Measurements from ENCODE around the gene KLHDC9.

The KLHDC9 gene

DNA sequence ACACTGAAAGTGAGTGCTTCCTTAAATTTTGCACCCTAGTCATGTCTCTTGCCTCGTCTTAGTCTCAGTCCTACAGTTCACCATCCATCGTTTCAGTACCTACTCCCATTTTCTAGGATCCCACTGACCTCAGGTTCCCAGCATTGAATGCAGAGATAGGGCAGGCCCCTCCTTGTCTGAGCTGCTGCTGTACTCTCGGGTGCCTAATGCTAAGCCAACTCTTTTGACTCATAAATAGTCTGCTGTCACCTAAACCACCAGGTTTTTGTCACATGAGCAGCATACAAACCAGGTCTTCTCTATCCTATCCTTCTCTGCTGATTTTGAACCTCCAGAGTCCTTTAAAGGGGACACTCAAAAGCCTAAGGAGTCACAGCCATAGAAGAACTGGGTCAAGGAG, 31.5 kb upstream of the KLHDC9 start:
- no peak overlapping the region for H3K4me3 ChIP-seq (ENCODE audit: insufficient read depth, low read depth, low read length)
- no peaks in the 10 kb centered on the region for H3K27me3 ChIP-seq (ENCODE audit: control insufficient read depth, insufficient read depth, low read length, poor library complexity, severe bottlenecking)
- no peaks in the 10 kb centered on the region for H3K36me3 ChIP-seq (ENCODE audit: control insufficient read depth, insufficient read depth, low read length)
- 87 to 89% methylated on average over 3 of the region's 3 CpGs for WGBS, 2 experiments
- no peak overlapping the region for H3K27ac ChIP-seq (ENCODE audit: insufficient read depth, low read depth, low read length, poor library complexity, severe bottlenecking)
- H3K4me1 ChIP-seq (ENCODE audit: control insufficient read depth, insufficient read depth, low read length): no peaks in the 10 kb centered on the region
- no peaks in the 10 kb centered on the region for H3K9me3 ChIP-seq (ENCODE audit: control insufficient read depth, low read length)

DNA sequence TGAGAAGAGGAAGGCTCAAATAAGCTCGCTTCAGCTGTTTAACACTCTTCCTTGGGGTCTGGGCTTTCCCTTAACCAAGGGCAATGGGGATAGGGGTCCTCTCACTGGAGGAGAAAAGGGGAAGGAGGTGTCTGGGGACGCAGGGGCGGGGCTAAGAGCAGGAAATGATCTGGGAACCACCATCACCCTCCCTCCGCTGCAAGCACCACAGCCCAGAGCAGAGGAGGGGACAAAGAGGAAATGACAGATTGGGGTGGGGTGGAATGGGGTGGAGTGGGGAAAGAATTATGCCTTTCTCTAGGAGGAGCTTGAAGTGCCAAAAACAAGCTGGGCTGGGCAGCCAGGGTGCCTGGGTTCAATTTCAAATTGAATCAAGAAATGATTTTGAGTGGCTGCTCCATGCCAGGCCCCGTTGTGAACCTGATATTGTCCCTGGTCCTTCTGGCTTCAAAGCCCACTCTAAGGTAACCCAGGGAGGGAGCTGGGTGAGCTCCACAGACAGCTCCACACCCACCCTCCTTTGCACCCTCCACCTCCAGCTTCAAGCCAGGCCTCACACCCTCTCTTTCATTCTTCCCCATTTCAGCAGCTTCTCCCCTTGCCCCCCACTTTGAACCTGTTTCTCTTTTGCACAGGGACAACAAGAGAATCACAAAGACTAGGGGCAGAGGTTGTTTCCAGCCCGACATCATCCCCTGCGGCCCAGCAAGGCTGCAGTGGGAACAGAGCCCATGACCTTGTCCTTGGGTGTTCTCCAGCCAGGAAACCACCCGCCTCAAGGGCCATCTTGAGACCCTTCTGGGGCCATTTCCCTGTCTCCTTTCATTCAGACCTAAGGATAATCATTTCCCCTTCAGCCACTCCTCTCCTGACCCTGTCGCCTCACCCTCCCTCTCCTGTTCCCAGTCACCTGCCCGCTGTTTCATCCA, 29.6 kb upstream of the KLHDC9 start:
- no peaks in the 10 kb centered on the region for H3K27me3 ChIP-seq (ENCODE audit: control insufficient read depth, insufficient read depth, low read length, poor library complexity, severe bottlenecking)
- H3K4me1 ChIP-seq (ENCODE audit: control insufficient read depth, insufficient read depth, low read length): no peaks in the 10 kb centered on the region
- H3K4me3 ChIP-seq (ENCODE audit: insufficient read depth, low read depth, low read length): no peak overlapping the region
- H3K9me3 ChIP-seq (ENCODE audit: control insufficient read depth, low read length): no peaks in the 10 kb centered on the region
- H3K36me3 ChIP-seq (ENCODE audit: control insufficient read depth, insufficient read depth, low read length): no peaks in the 10 kb centered on the region
- WGBS, 2 experiments: 83 to 87% methylated on average over 10 of the region's 10 CpGs
- no peak overlapping the region for H3K27ac ChIP-seq (ENCODE audit: insufficient read depth, low read depth, low read length, poor library complexity, severe bottlenecking)

DNA sequence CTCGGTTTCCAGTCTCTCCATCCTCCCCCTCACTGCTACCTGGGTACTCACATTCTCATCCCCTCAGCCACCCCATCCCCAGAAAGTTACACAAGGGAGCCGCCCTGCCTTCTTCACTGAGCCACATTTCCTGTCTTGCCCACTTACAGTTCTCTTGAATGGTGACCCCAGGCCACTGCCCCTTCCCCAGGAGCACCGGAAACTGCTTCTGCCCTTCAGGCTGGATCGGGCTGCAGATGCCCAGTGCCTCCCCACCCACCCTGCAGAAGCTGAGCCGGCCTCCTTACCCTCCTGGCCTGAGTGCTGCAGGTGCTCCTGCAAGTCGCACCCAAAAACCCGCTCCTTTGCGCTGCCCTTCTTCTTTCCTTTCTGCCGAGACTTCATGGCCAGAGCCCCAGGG, 28.9 kb upstream of the KLHDC9 start:
- no peaks in the 10 kb centered on the region for H3K36me3 ChIP-seq (ENCODE audit: control insufficient read depth, insufficient read depth, low read length)
- no peaks in the 10 kb centered on the region for H3K9me3 ChIP-seq (ENCODE audit: control insufficient read depth, low read length)
- 90% methylated on average over 9 of the region's 9 CpGs for WGBS, 2 experiments
- H3K27ac ChIP-seq (ENCODE audit: insufficient read depth, low read depth, low read length, poor library complexity, severe bottlenecking): no peak overlapping the region
- no peaks in the 10 kb centered on the region for H3K27me3 ChIP-seq (ENCODE audit: control insufficient read depth, insufficient read depth, low read length, poor library complexity, severe bottlenecking)
- no peak overlapping the region for H3K4me3 ChIP-seq (ENCODE audit: insufficient read depth, low read depth, low read length)
- H3K4me1 ChIP-seq (ENCODE audit: control insufficient read depth, insufficient read depth, low read length): no peaks in the 10 kb centered on the region

DNA sequence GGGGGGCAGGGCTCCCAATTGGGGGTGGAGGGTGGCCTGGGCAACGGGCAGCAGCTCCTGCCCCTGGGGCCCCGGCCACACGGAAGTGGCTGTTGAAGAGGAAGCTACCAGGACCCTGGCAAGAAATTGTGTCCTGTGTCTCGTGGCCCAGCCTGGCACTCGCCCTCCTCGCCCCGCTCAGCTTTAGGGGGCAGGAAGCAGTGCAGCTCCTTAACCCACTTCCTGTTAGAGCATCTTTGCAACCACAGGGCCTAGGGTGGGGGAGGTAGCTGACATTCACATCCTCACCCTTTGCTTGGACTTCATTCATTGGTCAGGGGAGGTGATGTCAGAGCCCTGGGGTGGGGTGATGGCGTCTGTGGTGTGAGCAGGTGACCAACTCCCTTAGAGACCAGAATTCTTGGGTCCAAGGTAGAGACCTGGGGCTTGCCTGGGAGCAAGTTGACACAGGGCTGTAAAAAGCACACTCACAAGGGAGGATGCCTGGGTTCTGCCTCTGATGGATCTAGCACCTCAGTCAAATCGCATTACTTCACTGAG, 28.4 kb upstream of the KLHDC9 start, which contains the start of gene ARHGAP30:
Gene ARHGAP30 (minus strand): TSS at position 161 of the 540 bp plus-strand sequence. CDS start 267 bp downstream, outside the sequence.
- WGBS, 2 experiments: 87 to 90% methylated on average over 9 of the region's 9 CpGs

DNA sequence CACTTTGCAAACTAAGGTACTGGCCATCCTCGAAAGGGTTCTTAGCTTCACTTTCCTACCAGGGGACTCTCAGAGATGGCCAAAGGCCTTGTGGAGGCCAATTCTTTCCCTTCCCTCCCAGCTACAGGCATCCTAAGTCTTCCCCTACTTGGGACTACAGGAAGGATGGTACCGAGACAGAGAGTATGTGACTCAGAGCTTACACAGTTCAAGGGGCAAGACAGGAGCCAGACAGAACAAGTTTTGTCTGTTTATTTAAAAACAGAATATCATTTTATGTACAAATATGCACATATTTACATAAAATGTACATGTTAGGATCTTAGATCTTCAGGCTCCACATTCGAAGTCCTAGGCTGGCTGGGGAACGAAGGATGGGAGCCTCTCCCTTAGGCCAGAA, 27.4 kb upstream of the KLHDC9 start:
- no peaks in the 10 kb centered on the region for H3K27me3 ChIP-seq (ENCODE audit: control insufficient read depth, insufficient read depth, low read length, poor library complexity, severe bottlenecking)
- no peak overlapping the region for H3K4me3 ChIP-seq (ENCODE audit: insufficient read depth, low read depth, low read length)
- H3K36me3 ChIP-seq (ENCODE audit: control insufficient read depth, insufficient read depth, low read length): no peaks in the 10 kb centered on the region
- H3K9me3 ChIP-seq (ENCODE audit: control insufficient read depth, low read length): no peaks in the 10 kb centered on the region
- WGBS, 2 experiments: 91 to 96% methylated on average over 4 of the region's 4 CpGs
- H3K27ac ChIP-seq (ENCODE audit: insufficient read depth, low read depth, low read length, poor library complexity, severe bottlenecking): no peak overlapping the region
- no peaks in the 10 kb centered on the region for H3K4me1 ChIP-seq (ENCODE audit: control insufficient read depth, insufficient read depth, low read length)

More for the DNA sequence above, 28.4 kb upstream of the KLHDC9 start, which contains the start of gene ARHGAP30:
- Histone ChIP-seq H3K4me3 (ENCODE audit: insufficient read depth, low read depth, low read length) (no peak within 1 kb of the TSS), H3K27me3 (ENCODE audit: control insufficient read depth, insufficient read depth, low read length, poor library complexity, severe bottlenecking) (no peaks in the 10 kb centered on the region), H3K36me3 (ENCODE audit: control insufficient read depth, insufficient read depth, low read length) (no peaks in the 10 kb centered on the region), H3K4me1 (ENCODE audit: control insufficient read depth, insufficient read depth, low read length) (no peaks in the 10 kb centered on the region), H3K9me3 (ENCODE audit: control insufficient read depth, low read length) (no peaks in the 10 kb centered on the region), H3K27ac (ENCODE audit: insufficient read depth, low read depth, low read length, poor library complexity, severe bottlenecking) (no peak within 1 kb of the TSS)

DNA sequence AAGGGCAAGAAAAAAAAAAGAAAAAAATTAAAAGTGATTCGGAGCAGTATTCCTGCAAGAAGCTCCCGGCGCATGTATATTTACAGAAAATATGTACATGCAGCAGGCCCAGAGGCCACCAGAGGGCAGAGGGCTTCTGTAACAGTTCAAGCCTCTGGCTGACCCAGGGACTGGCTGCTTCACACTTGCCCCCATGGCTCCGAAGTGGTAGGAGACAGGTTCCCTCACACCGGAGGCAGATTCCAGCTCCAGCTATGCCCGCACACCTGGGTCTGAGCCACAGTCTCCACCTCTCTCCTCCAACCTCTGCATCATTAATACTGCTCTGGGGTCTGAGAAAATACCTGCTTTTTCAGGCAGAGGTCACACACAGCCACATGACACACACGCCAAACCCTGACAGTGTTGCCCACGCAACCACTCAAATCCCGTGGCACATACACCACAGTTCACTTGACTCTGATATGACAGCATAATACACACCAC, 26.2 kb upstream of the KLHDC9 start:
- no peak overlapping the region for H3K27ac ChIP-seq (ENCODE audit: insufficient read depth, low read depth, low read length, poor library complexity, severe bottlenecking)
- H3K9me3 ChIP-seq (ENCODE audit: control insufficient read depth, low read length): no peaks in the 10 kb centered on the region
- no peak overlapping the region for H3K4me3 ChIP-seq (ENCODE audit: insufficient read depth, low read depth, low read length)
- no peaks in the 10 kb centered on the region for H3K36me3 ChIP-seq (ENCODE audit: control insufficient read depth, insufficient read depth, low read length)
- H3K4me1 ChIP-seq (ENCODE audit: control insufficient read depth, insufficient read depth, low read length): no peaks in the 10 kb centered on the region
- no peaks in the 10 kb centered on the region for H3K27me3 ChIP-seq (ENCODE audit: control insufficient read depth, insufficient read depth, low read length, poor library complexity, severe bottlenecking)
- WGBS, 2 experiments: 77 to 81% methylated on average over 9 of the region's 9 CpGs

DNA sequence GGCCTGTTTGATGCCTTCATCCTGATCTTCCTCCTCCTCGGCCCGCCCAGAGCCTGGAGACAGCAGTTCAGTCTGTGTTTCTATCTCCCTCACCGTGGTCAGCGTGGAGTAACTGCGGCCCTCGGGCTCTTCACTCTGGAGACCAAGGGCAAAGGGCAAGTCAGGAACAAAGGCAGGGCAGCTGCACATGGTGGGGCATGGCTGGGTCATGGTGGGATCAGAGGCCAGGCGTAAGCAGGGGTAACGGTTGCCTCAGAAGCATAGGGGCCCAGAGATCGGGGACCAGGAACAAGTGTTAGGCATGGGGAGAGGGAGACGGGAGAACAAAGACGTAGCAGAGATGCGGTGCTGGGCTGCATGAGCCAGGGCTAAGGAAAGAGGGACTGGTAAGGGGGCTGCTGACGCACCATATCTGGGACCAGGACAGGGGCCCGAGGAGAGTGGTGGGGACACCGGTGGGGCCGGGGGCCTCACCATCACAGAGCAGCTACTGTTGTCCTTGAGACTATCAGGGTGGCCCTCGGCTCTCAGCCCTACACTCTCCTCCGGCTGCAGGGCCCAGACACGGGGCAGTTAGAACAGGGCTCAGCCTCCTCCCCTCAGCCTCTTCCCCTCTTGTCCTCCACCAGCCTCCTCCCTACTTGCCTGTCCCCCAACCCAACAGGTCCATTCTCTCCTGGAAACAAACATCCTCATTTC, 25.3 kb upstream of the KLHDC9 start:
- H3K4me1 ChIP-seq (ENCODE audit: control insufficient read depth, insufficient read depth, low read length): no peaks in the 10 kb centered on the region
- H3K36me3 ChIP-seq (ENCODE audit: control insufficient read depth, insufficient read depth, low read length): no peaks in the 10 kb centered on the region
- no peak overlapping the region for H3K27ac ChIP-seq (ENCODE audit: insufficient read depth, low read depth, low read length, poor library complexity, severe bottlenecking)
- no peak overlapping the region for H3K4me3 ChIP-seq (ENCODE audit: insufficient read depth, low read depth, low read length)
- H3K9me3 ChIP-seq (ENCODE audit: control insufficient read depth, low read length): no peaks in the 10 kb centered on the region
- WGBS, 2 experiments: 89 to 91% methylated on average over 19 of the region's 19 CpGs
- no peaks in the 10 kb centered on the region for H3K27me3 ChIP-seq (ENCODE audit: control insufficient read depth, insufficient read depth, low read length, poor library complexity, severe bottlenecking)

DNA sequence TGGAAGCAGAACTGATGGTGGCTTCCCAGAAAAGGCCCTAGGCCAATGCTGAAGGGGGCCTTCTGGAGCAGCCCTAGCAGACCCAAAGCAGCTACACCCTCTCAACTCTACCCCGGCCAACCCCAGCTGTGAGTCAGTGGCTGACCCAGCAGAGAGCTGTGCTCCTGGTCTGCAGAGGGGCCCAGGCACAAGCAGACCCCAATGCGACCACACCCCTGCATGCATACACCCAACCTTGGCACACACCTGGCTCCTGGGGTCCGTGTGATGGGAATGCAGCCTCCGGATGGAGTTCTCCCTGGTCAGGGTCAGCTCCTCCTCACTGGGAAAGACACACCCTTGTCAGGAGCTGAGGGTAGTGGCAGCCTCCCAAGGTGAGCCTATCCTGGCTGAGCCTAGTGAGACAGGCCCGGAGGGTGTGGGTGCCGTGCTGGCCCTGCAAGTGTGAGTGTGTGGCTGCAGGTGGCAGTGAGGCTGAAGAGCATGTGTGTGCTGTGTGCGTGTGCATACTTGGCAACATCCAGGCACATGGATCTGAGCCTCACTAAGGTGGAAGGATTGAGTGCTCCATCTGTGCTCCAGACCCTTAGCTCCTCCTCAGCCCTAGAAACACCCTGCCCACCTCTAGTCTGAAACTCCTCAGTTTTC, 24.6 kb upstream of the KLHDC9 start:
- 80 to 81% methylated on average over 7 of the region's 7 CpGs for whole genome bisulfite sequencing, 2 experiments
- Histone ChIP-seq H3K4me1 (ENCODE audit: control insufficient read depth, insufficient read depth, low read length) (no peaks in the 10 kb centered on the region), H3K27me3 (ENCODE audit: control insufficient read depth, insufficient read depth, low read length, poor library complexity, severe bottlenecking) (no peaks in the 10 kb centered on the region), H3K4me3 (ENCODE audit: insufficient read depth, low read depth, low read length) (no peak overlapping the region), H3K36me3 (ENCODE audit: control insufficient read depth, insufficient read depth, low read length) (no peaks in the 10 kb centered on the region), H3K27ac (ENCODE audit: insufficient read depth, low read depth, low read length, poor library complexity, severe bottlenecking) (no peak overlapping the region), H3K9me3 (ENCODE audit: control insufficient read depth, low read length) (no peaks in the 10 kb centered on the region)

DNA sequence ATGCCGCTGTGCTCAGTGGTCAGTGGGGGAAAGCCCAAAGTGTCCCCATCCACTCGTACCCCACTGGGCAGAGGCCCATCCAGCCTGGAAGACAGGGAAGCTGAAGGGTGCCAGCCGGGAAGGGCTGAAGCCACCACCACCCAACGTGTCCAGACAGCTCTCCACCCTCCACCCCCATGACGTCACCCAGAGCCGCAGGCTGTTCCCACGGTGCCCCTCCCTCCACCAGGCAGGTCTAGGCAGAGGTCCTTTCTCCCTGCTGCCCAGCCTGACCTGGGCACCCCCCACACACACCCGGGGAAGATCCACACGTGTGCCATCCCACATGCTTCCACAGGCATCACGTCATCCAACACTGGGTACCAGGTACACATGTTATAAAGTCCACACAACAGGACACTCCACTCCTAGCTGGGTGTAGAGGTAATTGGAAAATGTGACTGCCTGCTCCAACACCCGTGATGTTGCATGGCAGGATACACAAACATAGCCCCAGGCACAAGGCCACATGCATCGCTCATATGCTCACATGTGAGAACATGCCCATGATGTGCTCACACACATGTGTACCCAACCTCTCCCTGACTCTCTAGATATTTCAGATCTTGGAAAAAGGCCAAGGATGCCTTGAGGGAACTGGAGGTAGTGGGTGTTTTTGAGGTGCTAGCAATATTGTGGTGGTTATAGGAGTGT, 23.3 kb upstream of the KLHDC9 start:
- H3K27me3 ChIP-seq (ENCODE audit: control insufficient read depth, insufficient read depth, low read length, poor library complexity, severe bottlenecking): no peaks in the 10 kb centered on the region
- no peaks in the 10 kb centered on the region for H3K4me1 ChIP-seq (ENCODE audit: control insufficient read depth, insufficient read depth, low read length)
- WGBS, 2 experiments: 91% methylated on average over 12 of the region's 12 CpGs
- H3K27ac ChIP-seq (ENCODE audit: insufficient read depth, low read depth, low read length, poor library complexity, severe bottlenecking): no peak overlapping the region
- H3K4me3 ChIP-seq (ENCODE audit: insufficient read depth, low read depth, low read length): no peak overlapping the region
- H3K36me3 ChIP-seq (ENCODE audit: control insufficient read depth, insufficient read depth, low read length): no peaks in the 10 kb centered on the region
- no peaks in the 10 kb centered on the region for H3K9me3 ChIP-seq (ENCODE audit: control insufficient read depth, low read length)
